ENCODE measurements around the gene TMEM232.

Gene TMEM232

DNA sequence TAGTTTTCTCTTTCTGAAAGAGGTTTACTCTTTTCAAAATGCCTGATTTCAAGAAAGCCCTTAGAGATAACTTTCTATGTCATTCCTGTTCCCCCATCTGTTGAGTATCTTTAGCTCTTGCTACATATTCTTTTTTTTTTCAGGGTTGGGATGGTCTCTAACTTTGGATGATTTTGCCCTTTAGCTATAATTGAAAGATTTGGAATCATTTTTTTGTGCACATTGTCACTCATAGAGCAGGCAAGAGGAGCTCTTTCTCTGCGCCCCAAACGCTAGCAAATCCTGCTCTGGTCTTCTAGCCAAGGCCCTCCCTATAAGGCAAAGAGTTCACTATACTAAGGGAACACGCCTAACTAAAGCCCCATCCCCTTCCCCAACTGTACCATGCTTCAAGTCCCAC lies 316.9 kb downstream of the TMEM232 start:
- Histone ChIP-seq H3K27ac (no peak overlapping the region), H3K36me3 (no peaks in the 10 kb centered on the region), H3K4me3 (no peak overlapping the region), H4K20me1 (no peaks in the 10 kb centered on the region), H3K4me2 (no peak overlapping the region), H3K9ac (no peak overlapping the region), H3K4me1 (no peaks in the 10 kb centered on the region), H3K27me3 (no peaks in the 10 kb centered on the region), H3K9me3 (replicated peaks in 1 of 11) (no peaks in the 10 kb centered on the region)
- no peak for TF ChIP-seq Cebpa-rat (IDR thresholded peaks at IDR 0.05)

GRCh38 chr5:110402562-110402961 lies 323.9 kb downstream of the TMEM232 start:
- Histone ChIP-seq H3K9me3 (replicated peaks in 1 of 11) (no peaks in the 10 kb centered on the region), H3K4me3 (no peak overlapping the region), H3K4me1 (peaks cover 0 to 15% (median 5%) of the 10 kb centered on the region in 10 experiments; a peak in 10 of 20 replicates), H3K27ac (no peak overlapping the region), H3K4me2 (peak overlapping the region in 4 of 11 experiments; percentile 19 to 65 (median 51); a peak in 3 of 22 replicates), H3K9ac (no peak overlapping the region), H3K27me3 (no peaks in the 10 kb centered on the region), H3K36me3 (no peaks in the 10 kb centered on the region), H4K20me1 (no peaks in the 10 kb centered on the region)
- TF ChIP-seq Cebpa-rat (IDR thresholded peaks at IDR 0.05), result no peak

DNA sequence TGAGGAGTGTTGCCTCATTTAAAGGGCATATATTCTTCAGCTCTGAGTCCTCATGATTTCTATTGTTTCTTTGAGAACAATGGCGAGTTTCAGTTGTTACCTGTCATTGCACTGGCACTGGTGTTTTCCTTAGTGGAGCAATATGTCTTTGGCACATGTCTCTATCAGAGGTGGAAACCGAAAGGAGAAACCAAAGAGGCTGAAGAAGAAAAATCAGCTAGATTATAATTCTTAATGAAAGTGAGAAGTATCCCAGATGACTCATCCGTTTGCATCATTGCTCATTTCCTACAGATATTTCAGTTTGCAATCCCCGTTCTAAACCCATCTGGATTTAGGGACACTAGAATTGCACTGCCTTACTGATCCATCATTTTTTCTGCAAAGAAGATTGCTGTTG lies 324.6 kb downstream of the TMEM232 start:
- Histone ChIP-seq H3K27me3 (no peaks in the 10 kb centered on the region), H3K4me1 (peaks cover 0 to 15% (median 5%) of the 10 kb centered on the region in 10 experiments; a peak in 10 of 20 replicates), H3K9ac (no peak overlapping the region), H3K27ac (no peak overlapping the region), H3K4me2 (peak overlapping the region in 6 of 11 experiments; percentile 6 to 65 (median 32); a peak in 9 of 22 replicates), H3K9me3 (replicated peaks in 1 of 11) (no peaks in the 10 kb centered on the region), H4K20me1 (no peaks in the 10 kb centered on the region), H3K36me3 (no peaks in the 10 kb centered on the region), H3K4me3 (no peak overlapping the region)
- TF ChIP-seq Cebpa-rat (IDR thresholded peaks at IDR 0.05), result no peak

DNA sequence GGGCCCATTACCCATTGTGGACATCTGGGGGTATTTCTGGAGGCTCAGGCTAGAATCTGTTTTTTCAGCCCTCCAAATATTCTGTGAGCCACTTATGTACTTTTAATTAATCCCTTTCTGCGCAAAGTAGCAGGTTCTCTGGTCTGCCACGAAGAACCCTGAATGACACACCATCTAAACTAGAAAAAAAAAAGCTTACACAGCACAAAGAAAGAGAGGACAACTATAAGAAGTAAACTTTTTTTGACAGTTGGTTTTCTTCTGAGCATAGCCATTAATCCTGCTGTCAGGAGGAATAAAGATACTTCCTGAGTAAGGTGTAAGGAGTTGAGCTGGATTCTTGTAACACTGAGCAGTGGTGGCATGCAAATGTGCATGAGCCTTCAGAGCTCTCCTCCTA lies 327.5 kb downstream of the TMEM232 start:
- Histone ChIP-seq H4K20me1 (no peaks in the 10 kb centered on the region), H3K27ac (no peak overlapping the region), H3K4me3 (no peak overlapping the region), H3K9ac (no peak overlapping the region), H3K4me2 (no peak overlapping the region), H3K36me3 (no peaks in the 10 kb centered on the region), H3K4me1 (peaks cover 0 to 15% (median 5%) of the 10 kb centered on the region in 10 experiments; a peak in 10 of 20 replicates), H3K27me3 (no peaks in the 10 kb centered on the region), H3K9me3 (replicated peaks in 1 of 11) (peaks cover 0 to 6% (median 0%) of the 10 kb centered on the region in 11 experiments; a peak in 1 of 22 replicates)
- no peak for TF ChIP-seq Cebpa-rat (IDR thresholded peaks at IDR 0.05)

DNA sequence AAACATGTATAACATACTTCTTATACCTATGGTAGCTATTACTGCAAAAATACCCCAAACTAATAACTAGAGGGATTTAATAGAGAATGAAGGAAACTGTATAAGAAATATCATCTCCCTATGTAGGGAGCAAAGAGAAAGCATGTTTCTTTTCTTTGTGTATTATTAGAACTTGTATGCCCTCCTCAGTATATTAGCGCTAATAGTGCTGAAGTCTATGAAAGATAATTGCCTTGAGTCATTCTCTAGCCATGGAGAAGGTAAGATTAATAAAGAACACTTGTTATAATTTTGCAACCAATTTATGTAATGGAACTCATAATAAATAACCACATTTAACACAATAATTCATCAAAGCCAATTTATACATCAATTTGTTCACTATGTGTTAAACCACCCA lies 329.2 kb downstream of the TMEM232 start:
- peaks cover 0 to 6% (median 0%) of the 10 kb centered on the region in 11 experiments; a peak in 1 of 22 replicates for H3K9me3 ChIP-seq (replicated peaks in 1 of 11)
- H3K4me2 ChIP-seq, result no peak overlapping the region
- H3K9ac ChIP-seq, result no peak overlapping the region
- TF ChIP-seq Cebpa-rat (IDR thresholded peaks at IDR 0.05), result no peak
- H3K27me3 ChIP-seq, result no peaks in the 10 kb centered on the region
- no peaks in the 10 kb centered on the region for H3K36me3 ChIP-seq
- H3K4me1 ChIP-seq, result peaks cover 0 to 11% (median 5%) of the 10 kb centered on the region in 10 experiments; a peak in 10 of 20 replicates
- no peak overlapping the region for H3K4me3 ChIP-seq
- no peak overlapping the region for H3K27ac ChIP-seq
- H4K20me1 ChIP-seq, result no peaks in the 10 kb centered on the region

- TF ChIP-seq Cebpa-rat (IDR thresholded peaks at IDR 0.05), result no peak
- Histone ChIP-seq H3K27ac (no peak overlapping the region), H3K9ac (no peak overlapping the region), H3K36me3 (no peaks in the 10 kb centered on the region), H3K4me1 (no peaks in the 10 kb centered on the region), H3K4me2 (no peak overlapping the region), H3K4me3 (no peak overlapping the region), H4K20me1 (no peaks in the 10 kb centered on the region), H3K9me3 (replicated peaks in 1 of 11) (0 out of 22 replicates have a peak, but pooled peaks cover 0 to 7% (median 0%) of the 10 kb centered on the region in 11 experiments), H3K27me3 (no peaks in the 10 kb centered on the region)
These were observed 339.7 kb downstream of the TMEM232 start for GRCh38 chr5:110386782-110387181.

- Histone ChIP-seq H3K36me3 (no peaks in the 10 kb centered on the region), H3K27me3 (no peaks in the 10 kb centered on the region), H3K27ac (no peak overlapping the region), H3K9me3 (replicated peaks in 1 of 11) (0 out of 22 replicates have a peak, but pooled peaks cover 0 to 7% (median 0%) of the 10 kb centered on the region in 11 experiments), H4K20me1 (no peaks in the 10 kb centered on the region), H3K4me3 (no peak overlapping the region), H3K4me2 (no peak overlapping the region), H3K4me1 (no peaks in the 10 kb centered on the region), H3K9ac (no peak overlapping the region)
- no peak for TF ChIP-seq Cebpa-rat (IDR thresholded peaks at IDR 0.05)
These were observed 343.2 kb downstream of the TMEM232 start for GRCh38 chr5:110383231-110383630.

GRCh38 chr5:110377943-110378342 lies 348.5 kb downstream of the TMEM232 start:
- H3K4me1 ChIP-seq, result peaks cover 0 to 14% (median 5%) of the 10 kb centered on the region in 10 experiments; a peak in 7 of 20 replicates
- H3K9me3 ChIP-seq (replicated peaks in 1 of 11), result peaks cover 0 to 10% (median 4%) of the 10 kb centered on the region in 11 experiments; a peak in 9 of 22 replicates
- H3K27ac ChIP-seq, result no peak overlapping the region
- no peaks in the 10 kb centered on the region for H3K36me3 ChIP-seq
- no peak overlapping the region for H3K9ac ChIP-seq
- H3K4me3 ChIP-seq, result no peak overlapping the region
- H3K4me2 ChIP-seq, result peak overlapping the region in 1 of 11 experiments; percentile 20; a peak in 2 of 22 replicates
- no peaks in the 10 kb centered on the region for H3K27me3 ChIP-seq
- H4K20me1 ChIP-seq, result no peaks in the 10 kb centered on the region
- TF ChIP-seq Cebpa-rat (IDR thresholded peaks at IDR 0.05), result no peak

GRCh38 chr5:110377361-110377760 lies 349.1 kb downstream of the TMEM232 start:
- H3K36me3 ChIP-seq, result no peaks in the 10 kb centered on the region
- H4K20me1 ChIP-seq, result no peaks in the 10 kb centered on the region
- no peak overlapping the region for H3K9ac ChIP-seq
- no peaks in the 10 kb centered on the region for H3K27me3 ChIP-seq
- H3K4me2 ChIP-seq, result peak overlapping the region in 6 of 11 experiments; percentile 15 to 58 (median 32); a peak in 6 of 22 replicates
- no peak overlapping the region for H3K4me3 ChIP-seq
- H3K9me3 ChIP-seq (replicated peaks in 1 of 11), result peaks cover 0 to 10% (median 4%) of the 10 kb centered on the region in 11 experiments; a peak in 9 of 22 replicates
- peaks cover 0 to 14% (median 6%) of the 10 kb centered on the region in 10 experiments; a peak in 14 of 20 replicates for H3K4me1 ChIP-seq
- H3K27ac ChIP-seq, result no peak overlapping the region
- no peak for TF ChIP-seq Cebpa-rat (IDR thresholded peaks at IDR 0.05)

All from BLaER1 treated with 17β-estradiol and CSF1 and Interleukin-3, amounts not matched to agents 10 nM and 100 nM (cell line).